WTC11 (cell line): Measurements from ENCODE around the gene RAPGEF2. TPM values are rescaled to one million over a fixed set of nuclear protein-coding genes. Genes with fewer than 3 reads are reported as not detected.

ENCODE experiments used
- ATAC-seq: fragments of 200-7000 bp; cut with Tn5 transposase; 2 replicates; pipeline ENCODE4 v1.10.0; 2021; ENCODE audit warnings: mild to moderate bottlenecking, moderate library complexity
- CTCF ChIA-PET: fragments of 300-600 bp; sonication (Branson Sonifier 250); formaldehyde crosslinking; loops from one replicate; lab custom pipeline; 2021; ENCODE audit warnings: antibody characterized with exemption; lab: Charles Lee
- POLR2A ChIA-PET: fragments of 350-600 bp; sonication (Branson Sonifier 250); formaldehyde crosslinking; loops from one replicate; lab custom pipeline; 2021; ENCODE audit warnings: antibody characterized with exemption; lab: Charles Lee
- DNase-seq: peaks from one replicate; pipeline ENCODE4 v3.0.0; 2021; ENCODE audit warnings: low spot score
- H3K27ac Mint-ChIP-seq: 2 replicates; pipeline ENCODE4 v1.8.0; 2021; ENCODE audit warnings: mixed read lengths
- H3K27me3 Mint-ChIP-seq: 2 replicates; pipeline ENCODE4 v1.8.0; 2021; ENCODE audit warnings: low read depth, mild to moderate bottlenecking, moderate library complexity, mixed read lengths
- H3K36me3 Mint-ChIP-seq: 2 replicates; pipeline ENCODE4 v1.8.0; 2021; ENCODE audit warnings: mixed read lengths
- H3K4me1 Mint-ChIP-seq: 2 replicates; pipeline ENCODE4 v1.8.0; 2022; ENCODE audit warnings: mixed read lengths
- H3K4me3 Mint-ChIP-seq: 2 replicates; pipeline ENCODE4 v1.8.0; 2021; ENCODE audit warnings: mild to moderate bottlenecking, moderate library complexity, mixed read lengths
- H3K9me3 Mint-ChIP-seq: 2 replicates; pipeline ENCODE4 v1.8.0; 2021; ENCODE audit warnings: mixed read lengths
- ATF3 ChIP-seq: sonication (generic); formaldehyde crosslinking; conservative IDR thresholded peaks from 2 replicates; pipeline ENCODE4 v1.8.1; 2022; ENCODE audit warnings: mild to moderate bottlenecking, missing genetic modification reagents
- KAT7 ChIP-seq: sonication (generic); formaldehyde crosslinking; IDR thresholded peaks from 2 replicates; pipeline ENCODE4 v1.8.1; 2023; ENCODE audit warnings: missing genetic modification reagents, mild to moderate bottlenecking, borderline replicate concordance
- MAX ChIP-seq: sonication (generic); formaldehyde crosslinking; IDR thresholded peaks from 2 replicates; pipeline ENCODE4 v1.8.0; 2022; ENCODE audit warnings: mild to moderate bottlenecking, missing genetic modification reagents
- PRDM15 ChIP-seq: sonication (generic); formaldehyde crosslinking; IDR thresholded peaks from 2 replicates; pipeline ENCODE4 v1.8.0; 2022; ENCODE audit warnings: missing genetic modification reagents
- PREB ChIP-seq: sonication (generic); formaldehyde crosslinking; IDR thresholded peaks from 2 replicates; pipeline ENCODE4 v1.8.1; 2022; ENCODE audit warnings: mild to moderate bottlenecking, missing genetic modification reagents, moderate library complexity, borderline replicate concordance
- RORB ChIP-seq: fragments of 250-450 bp; sonication (Bioruptor Pico); IDR thresholded peaks from 2 replicates; pipeline ENCODE4 v1.9.0; 2021; ENCODE audit warnings: mild to moderate bottlenecking
- TP53 ChIP-seq: sonication (generic); formaldehyde crosslinking; IDR thresholded peaks from 2 replicates; pipeline ENCODE4 v1.8.1; 2023; ENCODE audit warnings: mild to moderate bottlenecking, missing genetic modification reagents
- USF2 ChIP-seq: sonication (generic); formaldehyde crosslinking; IDR thresholded peaks from 2 replicates; pipeline ENCODE4 v1.8.1; 2023; ENCODE audit warnings: mild to moderate bottlenecking, missing genetic modification reagents, moderate library complexity
- ZNF423 ChIP-seq: fragments of 250-450 bp; sonication (Bioruptor Pico); IDR thresholded peaks from 2 replicates; pipeline ENCODE4 v2.1.2; 2022; ENCODE audit warnings: mild to moderate bottlenecking, moderate library complexity
- total RNA-seq: library from RNA; stranded (reverse); gene quantifications from 3 replicates; pipeline ENCODE4 v1.2.3, GENCODE V29; 2021
- TF ChIP-seq, protein P1 (sequence below): sonication (generic); formaldehyde crosslinking; IDR thresholded peaks from 2 replicates; pipeline ENCODE4 v1.8.1; 2022; ENCODE audit warnings: low read depth, missing genetic modification reagents, borderline replicate concordance
- TF ChIP-seq, protein P2 (sequence below): fragments of 200-600 bp; IDR thresholded peaks from 2 replicates; pipeline ENCODE4 v1.8.0; 2022; ENCODE audit warnings: antibody characterized with exemption
- TF ChIP-seq, protein P3 (sequence below): fragments of 250-450 bp; sonication (Bioruptor Pico); IDR thresholded peaks from 2 replicates; pipeline ENCODE4 v2.1.2; 2022; ENCODE audit warnings: mild to moderate bottlenecking, moderate library complexity
- TF ChIP-seq, protein P4 (sequence below): sonication (generic); formaldehyde crosslinking; IDR thresholded peaks from 2 replicates; pipeline ENCODE4 v1.8.1; 2023; ENCODE audit warnings: mild to moderate bottlenecking, missing genetic modification reagents

Gene RAPGEF2
- total RNA-seq, 1 experiment from 2014 or later, result 40.6 TPM

GRCh38 chr4:159191989-159192388, 89.1 kb downstream of the RAPGEF2 start:
- Mint-ChIP-seq H3K4me1 (peaks cover 9% of the 10 kb centered on the region), H3K27ac (no peak overlapping the region), H3K36me3 (no peaks in the 10 kb centered on the region), H3K27me3 (no peaks in the 10 kb centered on the region), H3K9me3 (no peaks in the 10 kb centered on the region), H3K4me3 (no peak overlapping the region)
- peak; percentile 94 for ATAC-seq
- ChIA-PET POLR2A (interaction anchor here (0.6 kb wide), 1 partner anchor 228 kb away, joined by 3 read pairs; no protein-coding TSS in a partner anchor), CTCF (interaction anchor here (0.7 to 2.1 kb wide), 16 partner anchors 11 to 482 kb away, joined by 3 to 20 read pairs (median 4); no protein-coding TSS in a partner anchor)
- no peak for DNase-seq
- TF ChIP-seq, protein P1, sequence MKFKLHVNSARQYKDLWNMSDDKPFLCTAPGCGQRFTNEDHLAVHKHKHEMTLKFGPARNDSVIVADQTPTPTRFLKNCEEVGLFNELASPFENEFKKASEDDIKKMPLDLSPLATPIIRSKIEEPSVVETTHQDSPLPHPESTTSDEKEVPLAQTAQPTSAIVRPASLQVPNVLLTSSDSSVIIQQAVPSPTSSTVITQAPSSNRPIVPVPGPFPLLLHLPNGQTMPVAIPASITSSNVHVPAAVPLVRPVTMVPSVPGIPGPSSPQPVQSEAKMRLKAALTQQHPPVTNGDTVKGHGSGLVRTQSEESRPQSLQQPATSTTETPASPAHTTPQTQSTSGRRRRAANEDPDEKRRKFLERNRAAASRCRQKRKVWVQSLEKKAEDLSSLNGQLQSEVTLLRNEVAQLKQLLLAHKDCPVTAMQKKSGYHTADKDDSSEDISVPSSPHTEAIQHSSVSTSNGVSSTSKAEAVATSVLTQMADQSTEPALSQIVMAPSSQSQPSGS (CRISPR knock-in tag), result no peak
- TF ChIP-seq, protein P2, sequence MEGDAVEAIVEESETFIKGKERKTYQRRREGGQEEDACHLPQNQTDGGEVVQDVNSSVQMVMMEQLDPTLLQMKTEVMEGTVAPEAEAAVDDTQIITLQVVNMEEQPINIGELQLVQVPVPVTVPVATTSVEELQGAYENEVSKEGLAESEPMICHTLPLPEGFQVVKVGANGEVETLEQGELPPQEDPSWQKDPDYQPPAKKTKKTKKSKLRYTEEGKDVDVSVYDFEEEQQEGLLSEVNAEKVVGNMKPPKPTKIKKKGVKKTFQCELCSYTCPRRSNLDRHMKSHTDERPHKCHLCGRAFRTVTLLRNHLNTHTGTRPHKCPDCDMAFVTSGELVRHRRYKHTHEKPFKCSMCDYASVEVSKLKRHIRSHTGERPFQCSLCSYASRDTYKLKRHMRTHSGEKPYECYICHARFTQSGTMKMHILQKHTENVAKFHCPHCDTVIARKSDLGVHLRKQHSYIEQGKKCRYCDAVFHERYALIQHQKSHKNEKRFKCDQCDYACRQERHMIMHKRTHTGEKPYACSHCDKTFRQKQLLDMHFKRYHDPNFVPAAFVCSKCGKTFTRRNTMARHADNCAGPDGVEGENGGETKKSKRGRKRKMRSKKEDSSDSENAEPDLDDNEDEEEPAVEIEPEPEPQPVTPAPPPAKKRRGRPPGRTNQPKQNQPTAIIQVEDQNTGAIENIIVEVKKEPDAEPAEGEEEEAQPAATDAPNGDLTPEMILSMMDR, result 0 out of 2 replicates have a peak, but pooled peaks have one; percentile 30
- no peak for TF ChIP-seq ZNF423 (CRISPR knock-in tag)
- TF ChIP-seq ATF3, result no peak
- TF ChIP-seq, protein P3, sequence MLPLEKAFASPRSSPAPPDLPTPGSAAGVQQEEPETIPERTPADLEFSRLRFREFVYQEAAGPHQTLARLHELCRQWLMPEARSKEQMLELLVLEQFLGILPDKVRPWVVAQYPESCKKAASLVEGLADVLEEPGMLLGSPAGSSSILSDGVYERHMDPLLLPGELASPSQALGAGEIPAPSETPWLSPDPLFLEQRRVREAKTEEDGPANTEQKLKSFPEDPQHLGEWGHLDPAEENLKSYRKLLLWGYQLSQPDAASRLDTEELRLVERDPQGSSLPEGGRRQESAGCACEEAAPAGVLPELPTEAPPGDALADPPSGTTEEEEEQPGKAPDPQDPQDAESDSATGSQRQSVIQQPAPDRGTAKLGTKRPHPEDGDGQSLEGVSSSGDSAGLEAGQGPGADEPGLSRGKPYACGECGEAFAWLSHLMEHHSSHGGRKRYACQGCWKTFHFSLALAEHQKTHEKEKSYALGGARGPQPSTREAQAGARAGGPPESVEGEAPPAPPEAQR, result no peak
- TF ChIP-seq MAX (CRISPR knock-in tag), result no peak

- Mint-ChIP-seq H3K27me3 (no peaks in the 10 kb centered on the region), H3K36me3 (no peaks in the 10 kb centered on the region), H3K9me3 (no peaks in the 10 kb centered on the region), H3K4me3 (no peak overlapping the region), H3K27ac (no peak overlapping the region), H3K4me1 (peaks cover 15% of the 10 kb centered on the region)
- CTCF ChIA-PET, result interaction anchor here (0.9 to 2.1 kb wide), 2 partner anchors 10 to 348 kb away, joined by 3 to 20 read pairs; no protein-coding TSS in a partner anchor
- TF ChIP-seq PREB (CRISPR knock-in tag) (no peak), RORB (CRISPR knock-in tag) (no peak), USF2 (CRISPR knock-in tag) (no peak), PRDM15 (CRISPR knock-in tag) (no peak), TP53 (CRISPR knock-in tag) (no peak), KAT7 (CRISPR knock-in tag) (no peak)
- TF ChIP-seq, protein P4, sequence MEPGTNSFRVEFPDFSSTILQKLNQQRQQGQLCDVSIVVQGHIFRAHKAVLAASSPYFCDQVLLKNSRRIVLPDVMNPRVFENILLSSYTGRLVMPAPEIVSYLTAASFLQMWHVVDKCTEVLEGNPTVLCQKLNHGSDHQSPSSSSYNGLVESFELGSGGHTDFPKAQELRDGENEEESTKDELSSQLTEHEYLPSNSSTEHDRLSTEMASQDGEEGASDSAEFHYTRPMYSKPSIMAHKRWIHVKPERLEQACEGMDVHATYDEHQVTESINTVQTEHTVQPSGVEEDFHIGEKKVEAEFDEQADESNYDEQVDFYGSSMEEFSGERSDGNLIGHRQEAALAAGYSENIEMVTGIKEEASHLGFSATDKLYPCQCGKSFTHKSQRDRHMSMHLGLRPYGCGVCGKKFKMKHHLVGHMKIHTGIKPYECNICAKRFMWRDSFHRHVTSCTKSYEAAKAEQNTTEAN (CRISPR knock-in tag), result no peak
- POLR2A ChIA-PET, result no interaction called here
- no peak for DNase-seq
- no peak for ATAC-seq
These were observed 90.3 kb downstream of the RAPGEF2 start for GRCh38 chr4:159193046-159193620.
